ENCODE measurements around the gene BBS12.

BBS12 gene

DNA sequence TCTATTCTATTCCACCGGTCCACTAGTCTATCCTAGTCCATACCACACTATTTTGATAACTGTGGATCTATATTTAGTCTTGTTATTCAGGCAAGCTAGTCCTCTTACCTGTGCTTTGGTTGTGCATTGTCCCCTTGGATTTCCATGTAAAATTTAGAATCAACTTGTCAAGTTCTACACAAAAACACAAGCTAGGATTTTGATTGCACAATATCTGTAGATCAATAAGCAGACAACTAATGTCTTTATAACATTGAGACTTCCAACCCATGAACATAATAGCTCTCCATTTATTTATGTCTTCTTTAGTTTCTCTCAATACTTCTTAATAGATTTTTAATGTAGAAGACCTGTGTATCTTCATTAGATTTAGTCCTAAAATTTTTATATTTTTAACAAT lies 10.2 kb upstream of the BBS12 start:
- no peak for DNase-seq (ENCODE audit: low read depth)
- H3K4me3 ChIP-seq (ENCODE audit: low read length), result no peak overlapping the region
- TF ChIP-seq, protein P1, sequence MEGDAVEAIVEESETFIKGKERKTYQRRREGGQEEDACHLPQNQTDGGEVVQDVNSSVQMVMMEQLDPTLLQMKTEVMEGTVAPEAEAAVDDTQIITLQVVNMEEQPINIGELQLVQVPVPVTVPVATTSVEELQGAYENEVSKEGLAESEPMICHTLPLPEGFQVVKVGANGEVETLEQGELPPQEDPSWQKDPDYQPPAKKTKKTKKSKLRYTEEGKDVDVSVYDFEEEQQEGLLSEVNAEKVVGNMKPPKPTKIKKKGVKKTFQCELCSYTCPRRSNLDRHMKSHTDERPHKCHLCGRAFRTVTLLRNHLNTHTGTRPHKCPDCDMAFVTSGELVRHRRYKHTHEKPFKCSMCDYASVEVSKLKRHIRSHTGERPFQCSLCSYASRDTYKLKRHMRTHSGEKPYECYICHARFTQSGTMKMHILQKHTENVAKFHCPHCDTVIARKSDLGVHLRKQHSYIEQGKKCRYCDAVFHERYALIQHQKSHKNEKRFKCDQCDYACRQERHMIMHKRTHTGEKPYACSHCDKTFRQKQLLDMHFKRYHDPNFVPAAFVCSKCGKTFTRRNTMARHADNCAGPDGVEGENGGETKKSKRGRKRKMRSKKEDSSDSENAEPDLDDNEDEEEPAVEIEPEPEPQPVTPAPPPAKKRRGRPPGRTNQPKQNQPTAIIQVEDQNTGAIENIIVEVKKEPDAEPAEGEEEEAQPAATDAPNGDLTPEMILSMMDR (IDR thresholded peaks at IDR 0.05; ENCODE audit: insufficient read depth, low read depth, low read length, missing control alignments), result no peak

DNA sequence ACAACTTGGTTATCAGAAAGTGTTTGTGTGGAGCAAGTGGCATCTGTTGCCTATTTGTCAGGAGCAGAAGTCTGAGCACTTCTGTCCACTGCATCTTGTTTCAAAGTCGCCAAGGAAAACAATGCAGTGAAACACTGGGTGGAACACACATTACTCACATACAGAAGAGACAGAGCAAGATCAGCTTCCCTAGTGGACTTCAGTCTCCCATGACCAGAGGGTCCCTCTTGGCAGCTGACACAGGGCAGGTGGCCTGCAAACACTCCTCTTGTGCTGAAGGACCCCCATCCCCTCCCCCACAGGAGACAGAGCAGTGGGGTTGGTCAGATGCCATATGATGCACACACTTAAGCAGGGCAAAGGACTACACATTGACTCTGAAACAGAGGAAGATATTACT lies 3.6 kb upstream of the BBS12 start:
- no peak for DNase-seq (ENCODE audit: low read depth)
- no peak overlapping the region for H3K4me3 ChIP-seq (ENCODE audit: low read length)
- TF ChIP-seq, protein P1 (IDR thresholded peaks at IDR 0.05; ENCODE audit: insufficient read depth, low read depth, low read length, missing control alignments), result no peak

DNA sequence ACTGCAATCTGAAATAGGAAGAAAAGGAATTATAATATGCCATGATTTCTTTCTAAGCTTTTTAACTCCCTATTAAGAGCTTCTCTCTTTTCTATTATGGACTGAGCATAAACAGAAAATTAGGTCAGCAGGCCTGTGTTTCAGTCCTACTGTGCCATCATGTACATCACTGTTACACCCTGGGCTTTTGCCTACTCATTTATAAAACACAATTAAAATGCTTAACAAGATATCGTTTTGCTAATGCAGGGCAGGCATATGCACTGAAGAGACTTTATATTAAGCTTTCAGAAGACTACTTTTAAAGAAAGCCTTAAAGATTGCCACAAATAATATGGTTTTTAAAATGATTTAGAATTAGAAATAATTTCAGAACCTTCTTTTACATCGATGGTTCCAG lies 828 bp upstream of the BBS12 start:
- TF ChIP-seq, protein P1 (IDR thresholded peaks at IDR 0.05; ENCODE audit: insufficient read depth, low read depth, low read length, missing control alignments), result no peak
- no peak for DNase-seq (ENCODE audit: low read depth)
- peak overlapping the region; percentile 44 for H3K4me3 ChIP-seq (ENCODE audit: low read length)

DNA sequence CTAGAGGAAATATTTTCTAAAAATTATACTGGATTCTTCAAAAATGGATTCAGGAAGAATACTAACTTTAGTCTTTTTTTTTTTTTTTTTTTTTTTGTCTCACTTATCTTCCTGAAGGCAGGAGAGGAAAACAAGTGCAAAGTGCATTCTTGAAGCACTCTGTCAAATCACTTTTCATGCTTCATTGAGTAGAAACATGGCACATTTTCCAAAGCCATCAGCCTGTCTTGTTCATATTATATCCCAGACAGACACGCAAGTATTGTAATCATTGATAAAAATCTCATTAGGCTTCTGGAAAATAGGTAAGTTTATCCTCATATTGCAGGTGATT lies 1.2 kb downstream of the BBS12 start:
- TF ChIP-seq, protein P1 (IDR thresholded peaks at IDR 0.05; ENCODE audit: insufficient read depth, low read depth, low read length, missing control alignments), result no peak
- DNase-seq (ENCODE audit: low read depth), result no peak
- peak overlapping the region; percentile 94 for H3K4me3 ChIP-seq (ENCODE audit: low read length)

DNA sequence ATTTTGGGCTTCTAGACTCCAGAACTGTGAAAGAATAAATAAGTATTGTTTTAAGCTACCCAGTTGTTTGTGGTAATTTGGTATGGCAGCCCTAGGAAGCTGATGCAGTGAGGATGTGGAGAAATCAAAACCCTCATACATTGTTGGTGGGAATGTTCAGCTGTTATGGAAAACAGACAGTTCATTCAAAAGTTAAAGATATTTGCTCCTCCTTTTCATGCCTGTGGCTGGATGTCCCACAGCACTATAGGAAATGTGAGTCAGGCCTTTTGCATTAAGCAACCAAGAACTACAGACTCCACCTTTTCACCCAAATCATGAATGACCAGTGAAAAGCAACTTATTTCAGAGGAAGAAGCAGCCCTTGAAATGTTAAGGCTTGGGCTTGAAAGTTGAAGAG lies 6.7 kb downstream of the BBS12 start:
- no peak overlapping the region for H3K4me3 ChIP-seq (ENCODE audit: low read length)
- TF ChIP-seq, protein P1 (IDR thresholded peaks at IDR 0.05; ENCODE audit: insufficient read depth, low read depth, low read length, missing control alignments), result no peak
- peak; percentile 53 for DNase-seq (ENCODE audit: low read depth)

DNA sequence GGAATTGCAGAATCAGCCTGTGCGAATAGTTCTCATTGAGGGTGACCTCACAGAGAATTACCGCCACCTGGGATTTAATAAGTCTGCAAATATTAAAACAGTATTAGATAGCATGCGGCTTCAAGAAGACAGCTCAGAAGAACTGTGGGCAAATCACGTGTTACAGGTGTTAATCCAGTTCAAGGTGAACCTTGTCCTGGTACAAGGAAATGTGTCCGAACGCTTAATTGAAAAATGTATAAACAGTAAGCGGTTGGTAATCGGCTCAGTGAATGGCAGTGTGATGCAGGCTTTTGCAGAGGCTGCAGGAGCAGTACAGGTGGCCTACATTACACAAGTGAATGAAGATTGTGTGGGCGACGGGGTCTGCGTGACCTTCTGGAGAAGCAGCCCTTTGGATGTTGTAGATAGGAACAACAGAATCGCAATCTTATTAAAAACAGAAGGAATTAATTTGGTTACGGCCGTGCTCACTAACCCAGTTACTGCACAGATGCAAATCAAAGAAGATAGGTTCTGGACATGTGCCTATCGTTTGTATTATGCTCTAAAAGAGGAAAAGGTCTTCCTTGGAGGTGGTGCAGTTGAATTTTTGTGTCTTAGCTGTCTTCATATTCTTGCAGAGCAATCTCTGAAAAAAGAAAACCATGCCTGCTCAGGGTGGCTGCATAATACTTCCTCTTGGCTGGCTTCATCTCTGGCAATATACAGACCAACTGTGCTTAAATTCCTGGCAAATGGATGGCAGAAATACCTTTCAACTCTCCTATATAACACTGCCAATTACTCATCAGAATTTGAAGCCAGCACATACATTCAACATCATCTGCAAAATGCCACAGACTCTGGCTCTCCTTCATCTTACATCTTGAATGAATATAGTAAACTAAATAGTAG lies 10.7 kb downstream of the BBS12 start:
- no peak for DNase-seq (ENCODE audit: low read depth)

More for the DNA sequence above, 10.7 kb downstream of the BBS12 start:
- TF ChIP-seq, protein P1 (IDR thresholded peaks at IDR 0.05; ENCODE audit: insufficient read depth, low read depth, low read length, missing control alignments), result no peak
- H3K4me3 ChIP-seq (ENCODE audit: low read length), result no peak overlapping the region

Data from epithelial cell of esophagus (primary cell).